HG03108 (cell line): ENCODE results near the gene VPS9D1.
"Not testable (repeated sequence)": the region's sequence is repeated elsewhere in the genome, so short reads cannot be mapped to it uniquely, and the experiment has no call there.

Experiments used
- ATAC-seq: cut with Tn5 transposase; IDR thresholded peaks from one replicate; pipeline ENCODE4 v1.9.1; 2021; ENCODE audit warnings: moderate library complexity; ENCODE audit not compliant: unreplicated experiment

The VPS9D1 gene

DNA sequence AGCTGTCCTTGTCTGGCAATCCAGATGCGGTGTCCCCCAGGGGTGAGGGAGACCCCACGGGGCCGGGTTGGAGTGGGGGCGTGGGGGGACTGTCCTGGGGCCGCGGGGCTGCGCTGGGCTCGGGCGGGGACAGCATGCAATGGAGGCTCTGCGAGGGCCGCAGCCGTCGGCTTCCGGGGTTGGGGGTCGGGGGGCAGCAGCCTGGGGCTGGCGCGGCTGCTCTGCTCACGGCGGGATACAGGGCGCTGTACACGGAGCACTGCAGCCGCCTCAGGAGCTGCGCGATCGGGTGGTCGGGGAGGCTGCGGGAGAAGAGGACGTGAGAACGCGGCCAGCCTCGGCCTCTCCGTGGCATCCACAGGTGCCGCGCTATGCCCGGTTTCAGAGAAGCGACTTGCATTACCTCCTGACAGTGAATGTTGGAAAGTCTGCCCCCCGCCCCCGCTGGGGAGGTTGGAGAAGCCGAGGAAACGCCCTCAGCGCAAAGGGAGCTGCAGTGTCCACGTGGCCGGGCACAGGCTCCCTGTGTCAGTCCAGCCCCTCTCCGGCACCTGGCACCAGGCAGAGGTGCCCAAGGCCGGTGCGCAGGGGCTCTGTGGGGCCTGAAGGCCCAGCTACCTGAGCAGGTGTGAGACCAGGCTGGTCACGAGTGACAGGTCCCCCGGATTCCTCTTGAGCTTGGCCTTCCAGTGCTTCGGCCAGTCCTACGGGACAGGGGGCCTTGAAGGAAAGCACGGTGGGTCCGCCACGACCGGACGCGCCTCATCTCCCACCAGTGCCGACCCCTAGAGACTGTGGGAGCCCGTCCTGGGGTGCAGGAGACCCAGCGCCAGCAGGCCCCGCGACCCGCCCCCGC is 9.8 kb downstream of the VPS9D1 start:
- no peak for ATAC-seq

DNA sequence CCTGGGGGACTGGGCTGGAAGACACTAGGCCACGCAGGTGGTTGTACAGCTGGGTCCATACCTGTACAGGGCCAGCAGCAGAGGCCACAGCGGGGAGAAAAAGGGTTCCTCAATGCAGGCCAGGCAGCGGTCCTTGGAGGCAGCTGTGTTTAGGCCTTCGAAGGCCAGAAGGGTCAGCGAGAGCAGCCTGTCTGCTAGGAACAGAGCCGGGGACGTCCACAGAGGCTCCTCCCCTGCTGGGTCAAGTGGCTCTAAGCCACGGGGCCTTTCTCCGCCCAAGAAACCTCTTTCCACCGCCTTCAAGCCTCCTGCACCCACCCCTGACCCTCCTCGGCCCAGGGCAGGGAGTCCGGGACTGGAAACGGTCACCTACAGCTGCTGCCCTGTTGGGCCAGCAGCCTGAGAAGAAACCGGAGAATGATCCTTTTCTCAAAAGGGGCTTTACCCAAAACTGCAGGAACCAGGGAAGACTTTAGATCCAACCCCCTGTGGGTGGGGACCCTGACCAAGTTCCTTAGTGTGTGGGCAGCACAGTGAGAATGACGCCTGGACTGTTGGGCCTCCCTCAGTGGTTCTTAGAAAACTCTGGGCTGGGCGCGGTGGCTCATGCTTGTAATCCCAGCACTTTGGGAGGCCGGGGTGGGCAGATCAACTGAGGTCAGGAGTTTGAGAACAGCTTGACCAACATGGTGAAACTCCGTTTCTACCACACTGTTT is 10.8 kb downstream of the VPS9D1 start:
- ATAC-seq: no peak

DNA sequence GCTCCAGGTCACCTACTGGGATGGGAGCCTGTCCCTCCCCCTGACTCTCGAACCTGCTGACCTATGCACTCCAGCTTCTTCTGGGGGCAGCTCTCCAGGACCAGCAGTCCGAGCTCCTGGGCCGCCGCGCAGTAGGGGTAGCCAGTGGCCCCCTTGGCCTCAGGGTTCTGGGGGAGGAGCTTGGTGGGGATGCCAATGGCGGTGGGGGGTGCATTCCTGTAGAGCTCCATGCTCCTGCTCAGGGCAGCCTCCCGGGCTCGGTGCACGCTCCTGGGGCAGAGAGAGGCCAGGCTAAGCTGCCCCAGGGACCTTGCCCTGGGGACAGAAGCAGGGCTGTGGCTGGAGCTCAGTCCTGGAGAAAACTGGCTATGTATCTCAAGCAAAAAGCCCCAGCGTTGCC is 11.5 kb downstream of the VPS9D1 start:
- ATAC-seq: no peak

DNA sequence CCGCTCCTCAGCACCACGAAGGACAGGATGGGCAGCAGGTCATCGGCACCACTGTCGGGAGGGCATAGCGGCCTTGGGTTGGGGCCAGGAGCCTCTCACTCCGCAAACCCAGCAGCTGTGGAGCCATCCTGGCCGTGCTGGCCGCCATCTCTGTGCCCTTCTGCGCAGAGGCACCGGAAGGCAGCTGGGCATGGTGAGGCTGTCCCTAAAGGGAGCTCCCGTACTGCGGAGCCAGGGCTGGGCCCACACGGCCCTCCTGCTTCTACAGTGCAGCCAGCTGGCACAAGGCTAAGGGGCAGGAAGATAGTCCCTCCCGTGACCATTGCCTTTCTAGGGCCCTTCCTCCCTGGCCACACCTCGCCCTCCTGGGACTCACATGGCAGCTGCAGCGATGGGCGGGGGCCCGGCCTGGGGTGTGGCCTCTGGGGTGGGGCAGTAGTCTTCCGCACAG is 12.2 kb downstream of the VPS9D1 start:
- no peak for ATAC-seq

DNA sequence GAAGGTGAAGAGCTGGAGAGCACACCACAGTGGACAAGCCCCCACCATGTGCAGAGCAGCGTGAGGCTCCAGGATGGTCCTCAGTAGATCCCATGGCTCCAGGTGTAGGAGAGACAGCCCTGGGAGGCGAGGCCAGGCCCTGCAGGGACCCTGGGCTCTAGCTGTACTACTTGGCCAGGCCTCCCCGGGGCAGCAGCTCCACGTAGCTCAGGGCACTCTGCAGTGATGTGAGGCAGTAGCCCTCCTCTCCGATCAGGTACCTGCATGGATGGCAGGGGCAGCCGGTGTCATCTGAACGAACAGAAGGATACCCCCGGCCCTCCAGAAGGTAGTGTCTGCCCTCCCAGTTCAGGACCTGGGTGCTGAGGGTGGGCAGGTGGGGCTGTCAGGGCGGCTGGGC is 13.0 kb downstream of the VPS9D1 start:
- ATAC-seq: no peak

DNA sequence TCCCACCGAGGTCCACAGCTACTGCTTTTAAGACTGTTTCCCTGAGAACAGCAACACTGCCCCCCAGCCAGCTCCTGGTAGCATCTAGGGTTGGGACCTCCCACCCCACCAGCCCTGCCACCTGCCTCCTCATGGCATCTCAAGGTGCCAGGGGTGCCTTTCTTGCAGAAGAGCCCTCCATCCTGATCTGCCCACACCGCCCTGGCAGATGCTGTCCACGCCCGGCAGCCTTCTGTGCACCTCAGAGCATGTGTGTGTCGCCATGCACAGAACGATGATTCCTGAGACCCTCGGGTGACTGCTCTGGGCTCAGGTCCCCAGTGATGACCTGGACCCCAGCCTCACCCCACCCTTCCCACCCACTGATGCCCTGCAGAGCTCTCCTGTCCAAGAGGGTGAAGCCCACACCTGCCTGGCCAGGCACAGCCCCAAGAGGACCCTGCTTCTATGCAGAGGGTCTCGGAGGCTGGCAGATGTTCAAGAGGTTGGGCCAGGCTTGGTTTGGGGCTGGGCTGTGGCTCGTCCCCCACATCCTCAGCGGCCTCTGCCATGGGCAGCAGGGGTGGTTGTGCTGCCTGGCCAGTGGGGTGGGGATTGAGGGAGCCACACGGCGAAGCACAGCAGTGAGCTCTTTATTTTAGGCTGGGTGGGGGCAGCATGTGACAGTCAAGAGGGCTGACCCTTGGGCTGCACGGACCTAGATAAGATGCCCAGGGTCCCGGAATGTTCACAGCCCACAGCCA is 14.0 kb downstream of the VPS9D1 start:
- no peak for ATAC-seq

DNA sequence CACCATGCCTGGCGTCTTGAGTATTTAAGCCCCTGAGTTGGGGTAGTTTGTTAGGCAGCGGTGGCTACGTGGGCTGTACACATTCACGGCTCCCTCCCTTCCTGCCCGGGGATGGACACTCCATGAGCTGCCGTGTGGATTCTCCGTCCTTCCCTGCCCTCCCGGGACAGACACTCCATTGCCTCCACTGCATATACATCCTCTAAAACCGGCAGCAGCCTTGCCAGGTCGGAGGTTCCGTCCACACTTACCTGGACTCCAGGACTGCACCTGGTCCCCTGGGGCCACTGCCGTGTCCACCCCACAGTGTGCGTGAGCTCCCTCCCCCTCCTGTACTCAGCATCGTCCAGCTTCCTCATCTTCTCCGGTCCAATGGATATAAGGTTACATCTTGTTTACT is 15.7 kb downstream of the VPS9D1 start:
- ATAC-seq: no peak

DNA sequence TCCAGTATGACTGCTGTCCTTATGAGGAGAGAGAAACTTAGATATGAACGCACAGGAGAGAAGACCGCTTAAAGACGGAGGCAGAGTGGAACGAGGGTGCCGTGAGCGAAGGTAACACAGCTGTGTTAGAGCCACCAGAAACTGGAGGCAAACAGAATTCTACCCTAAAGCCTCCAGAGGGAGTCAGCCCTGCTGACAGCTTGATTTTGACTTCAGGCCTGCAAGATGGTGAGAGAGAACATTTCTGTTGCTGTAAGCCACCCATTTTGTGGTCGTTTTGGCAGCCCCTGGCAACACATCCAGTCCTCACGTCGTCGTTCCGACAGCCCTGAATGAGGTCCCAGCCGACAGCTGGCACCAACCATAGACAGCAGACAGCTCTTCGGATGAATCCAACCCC is 16.4 kb downstream of the VPS9D1 start:
- ATAC-seq: no peak

DNA sequence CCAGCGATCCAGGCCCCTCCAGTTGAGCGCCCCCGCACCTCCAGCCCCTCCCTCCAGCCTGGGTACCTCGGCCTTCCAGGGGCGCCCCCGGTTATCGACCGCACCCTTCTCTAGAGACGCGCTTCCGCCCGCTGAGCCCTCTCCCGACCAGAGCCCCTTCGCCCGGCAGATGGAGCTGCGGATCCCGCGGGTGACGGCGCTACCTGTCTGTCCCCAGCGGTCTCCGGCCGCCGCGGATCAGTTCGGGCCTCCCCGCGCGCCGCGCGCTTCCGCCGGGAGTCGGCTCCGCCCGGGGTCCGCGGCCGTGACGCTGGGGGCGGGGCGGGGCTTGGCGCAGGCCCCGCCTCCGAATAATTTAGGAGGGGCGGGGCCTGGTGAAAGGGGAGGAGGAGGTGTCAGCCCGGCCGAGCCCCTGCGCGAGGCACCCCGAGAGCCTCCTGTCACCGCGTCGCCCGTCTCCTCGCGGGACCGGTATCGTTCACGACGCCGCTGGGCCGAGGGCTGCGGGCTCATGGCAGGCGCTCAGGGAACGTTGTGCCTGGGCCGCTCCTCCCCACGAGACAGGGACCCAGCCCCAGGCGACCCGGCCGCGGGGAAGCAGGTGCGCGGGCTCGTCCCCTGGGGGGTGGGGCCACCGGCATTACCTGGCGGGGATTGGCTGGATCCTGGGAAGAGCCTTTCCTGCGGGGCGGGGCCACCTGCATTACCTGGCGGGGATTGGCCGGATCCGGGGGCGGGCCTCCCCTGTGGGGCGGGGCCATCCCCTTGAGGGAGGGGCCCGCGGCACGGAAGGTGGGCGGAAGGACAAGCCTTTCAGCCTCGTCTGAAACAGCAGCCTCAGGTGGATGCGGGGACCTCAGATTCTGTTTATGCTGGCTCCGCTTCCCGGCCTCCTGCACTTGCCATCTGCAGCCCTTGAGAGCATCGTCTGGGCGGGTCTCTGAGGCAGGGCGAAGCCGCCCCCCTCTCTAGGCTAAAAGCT is 19.0 kb downstream of the VPS9D1 start, which contains the start of gene SPATA2L:
SPATA2L (minus strand) TSS at position 281 of the 982 bp plus-strand sequence. CDS start 473 bp downstream, outside the sequence.
- ATAC-seq: peak; percentile 57

DNA sequence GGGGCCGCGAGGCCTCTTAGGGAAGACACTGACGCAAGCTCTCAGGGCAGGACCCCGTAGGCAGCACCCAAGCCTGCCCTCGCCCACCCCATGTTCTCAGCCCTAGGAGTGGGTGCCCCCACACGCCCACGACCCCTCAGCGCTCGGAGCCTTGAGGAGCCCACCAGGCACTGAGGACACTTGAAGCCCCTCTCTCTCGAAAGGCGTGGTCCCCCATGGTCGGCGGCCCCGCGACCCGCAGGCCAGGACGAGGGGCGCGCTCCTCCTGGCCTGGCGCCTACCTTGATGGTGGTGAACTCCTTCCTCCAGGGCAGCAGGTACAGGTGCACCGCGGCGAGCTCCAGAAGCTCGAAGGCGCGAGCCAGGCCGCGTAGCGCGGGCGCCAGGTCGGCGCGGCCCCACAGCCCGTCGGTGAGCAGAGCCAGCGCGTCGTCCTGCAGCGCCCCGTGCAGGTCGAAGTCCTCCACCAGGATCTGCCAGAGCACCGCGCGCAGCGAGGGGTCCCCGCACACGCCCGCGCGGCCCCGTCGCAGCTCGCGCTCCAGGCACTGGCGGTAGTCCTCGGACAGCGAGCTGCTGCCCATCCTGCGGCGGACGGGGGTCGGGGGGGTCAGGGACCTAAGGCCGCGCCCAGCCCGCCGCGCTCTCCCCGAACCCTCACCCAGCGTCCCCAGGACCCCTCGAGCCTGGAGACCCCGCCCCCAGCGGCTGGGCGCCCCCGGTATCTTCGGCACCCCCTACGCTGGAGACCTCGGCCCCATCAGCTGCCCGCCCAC is 19.9 kb downstream of the VPS9D1 start:
- no peak for ATAC-seq

DNA sequence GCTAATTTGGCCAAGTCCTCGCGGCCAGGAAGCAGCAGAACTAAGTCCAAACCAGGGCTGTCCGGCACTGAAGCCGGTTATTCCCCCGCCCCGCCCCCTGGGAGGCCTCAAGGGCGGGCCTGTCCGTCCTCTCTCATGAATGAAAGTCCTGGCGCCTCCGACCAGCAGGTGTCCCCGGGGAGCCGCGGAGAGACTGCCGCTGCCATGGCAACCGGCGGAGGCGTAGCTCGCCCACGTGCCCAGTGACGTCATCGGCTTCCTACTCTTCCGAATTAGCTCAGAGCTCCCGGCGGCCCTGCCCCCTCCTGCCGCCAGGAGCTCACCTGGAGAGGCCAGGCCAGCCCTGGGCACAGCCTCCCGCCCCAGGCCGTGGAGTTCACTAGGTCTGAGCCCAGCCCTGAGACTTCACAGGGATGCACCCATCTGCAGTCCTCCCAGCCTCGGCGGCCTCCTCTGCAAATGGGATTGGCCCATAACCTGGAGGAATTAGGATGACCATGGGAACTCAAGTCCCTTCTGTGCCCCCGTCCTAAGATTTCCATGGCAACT is 20.5 kb downstream of the VPS9D1 start:
- ATAC-seq: peak; percentile 39

DNA sequence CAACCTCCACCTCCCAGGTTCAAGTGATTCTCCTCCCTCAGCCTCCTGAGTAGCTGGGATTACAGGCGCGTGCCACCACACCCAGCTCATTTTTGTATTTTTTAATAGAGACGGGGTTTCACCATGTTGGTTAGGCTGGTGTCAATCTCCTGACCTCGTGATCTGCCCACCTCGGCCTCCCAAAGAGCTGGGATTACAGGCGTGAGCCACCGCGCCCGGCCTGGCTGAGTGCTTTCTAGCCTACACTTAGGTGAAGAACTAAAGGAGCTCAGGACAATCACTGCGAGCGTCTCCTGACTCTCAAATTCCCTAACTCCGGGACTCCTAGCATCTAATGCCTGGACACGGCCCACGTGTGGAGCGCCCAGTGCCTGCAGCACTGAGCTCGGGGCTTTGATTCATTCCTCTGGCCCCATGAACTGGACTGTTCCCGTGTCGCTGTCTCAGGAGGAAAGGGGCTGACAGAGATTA is 21.0 kb downstream of the VPS9D1 start:
- not testable (repeated sequence) for ATAC-seq

DNA sequence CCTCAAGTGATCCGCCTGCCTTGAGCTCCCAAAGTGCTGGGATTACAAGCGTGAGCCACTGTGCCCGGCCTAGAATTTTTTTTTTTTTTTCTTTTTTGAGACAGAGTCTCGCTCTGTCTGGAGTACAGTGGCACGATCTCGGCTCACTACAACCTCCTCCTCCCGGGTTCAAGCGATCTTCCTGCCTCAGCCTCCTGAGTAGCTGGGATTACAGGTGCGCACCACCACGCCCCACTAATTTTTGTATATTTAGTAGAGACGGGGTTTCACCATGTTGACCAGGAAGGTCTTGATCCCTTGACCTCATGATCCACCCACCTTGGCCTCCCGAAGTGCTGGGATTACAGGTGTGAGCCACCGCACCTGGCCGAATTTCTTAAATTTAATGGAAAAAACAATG is 22.0 kb downstream of the VPS9D1 start:
- not testable (repeated sequence) for ATAC-seq

DNA sequence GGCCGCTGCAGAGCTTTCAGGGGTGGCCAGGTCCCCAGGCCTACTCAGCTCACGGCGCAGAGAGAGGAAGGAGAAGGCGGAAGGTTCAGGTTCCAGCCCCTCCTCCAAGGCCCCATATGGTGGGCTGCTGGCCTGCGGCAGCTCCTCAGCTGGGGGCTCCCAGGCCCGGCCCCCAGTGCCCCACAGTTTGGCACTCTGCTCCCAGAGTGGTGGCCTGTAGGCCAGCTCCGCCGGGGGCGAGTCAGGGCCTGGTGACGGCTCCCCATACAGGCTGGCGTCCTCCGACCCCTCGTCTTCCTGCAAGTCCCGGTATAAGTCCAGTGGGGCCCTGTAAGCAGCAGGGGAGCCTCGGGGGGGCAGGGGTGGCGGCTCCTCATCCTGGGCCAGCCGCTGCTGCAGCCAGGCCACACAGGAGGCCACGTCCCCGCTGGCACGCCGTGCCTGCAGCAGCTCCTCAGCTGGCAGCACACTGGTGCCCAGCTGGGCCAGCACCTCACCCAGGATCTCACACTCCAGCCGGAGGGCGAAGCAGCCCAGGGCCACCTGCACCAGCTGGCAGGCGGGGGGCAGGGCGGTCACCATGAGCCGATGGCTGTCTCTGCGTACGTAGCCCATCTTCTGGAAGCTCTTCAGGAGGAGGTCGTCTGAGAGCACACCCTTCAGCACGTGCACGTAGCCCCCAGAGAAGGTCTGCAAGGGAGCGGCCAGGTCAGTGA is 22.9 kb downstream of the VPS9D1 start:
- no peak for ATAC-seq

DNA sequence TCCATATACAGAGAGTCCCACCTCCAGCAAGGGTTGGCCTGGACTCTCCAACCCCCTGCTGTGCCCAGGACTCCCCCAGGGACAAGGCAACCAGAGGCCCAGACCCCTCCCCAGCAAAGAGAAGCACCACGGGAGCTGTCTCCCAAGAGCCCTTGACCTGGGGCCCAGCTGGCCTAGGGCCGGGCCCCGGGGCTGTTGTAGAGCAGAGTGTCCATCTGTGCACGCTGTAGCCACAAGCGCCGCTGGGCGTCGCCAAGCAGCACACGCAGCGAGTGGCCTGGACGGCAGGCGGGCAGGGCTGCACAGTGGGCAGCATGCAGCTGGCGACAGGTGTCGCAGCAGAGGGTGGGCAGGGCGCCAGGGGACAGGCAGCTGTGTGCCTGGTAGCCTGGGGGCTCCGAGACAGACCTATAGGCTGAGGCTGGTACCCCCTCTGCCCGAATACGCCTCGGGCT is 23.5 kb downstream of the VPS9D1 start:
- ATAC-seq: no peak

DNA sequence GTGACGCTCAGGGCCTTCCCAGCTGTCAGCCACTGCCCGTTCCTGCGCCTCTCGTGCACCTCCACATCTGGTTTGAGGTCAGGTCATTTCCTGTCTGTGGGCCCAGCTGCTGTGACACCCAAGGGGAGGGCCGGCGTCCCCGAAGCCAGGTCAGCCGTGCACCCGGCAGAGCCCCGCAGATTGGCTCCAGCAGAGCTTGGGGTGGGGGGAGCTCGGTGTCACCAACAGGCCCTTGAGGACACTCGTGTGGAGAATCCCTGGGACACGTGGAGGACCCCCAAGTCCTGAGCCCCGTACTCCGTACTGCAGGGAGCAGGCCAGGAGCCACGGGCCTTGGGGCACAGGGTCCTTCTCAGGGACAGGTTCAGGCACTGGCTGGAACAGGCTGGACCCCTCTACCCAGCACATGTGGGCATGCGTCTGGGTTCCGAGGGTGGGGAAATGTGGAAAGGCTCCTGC is 24.0 kb downstream of the VPS9D1 start:
- ATAC-seq: no peak

DNA sequence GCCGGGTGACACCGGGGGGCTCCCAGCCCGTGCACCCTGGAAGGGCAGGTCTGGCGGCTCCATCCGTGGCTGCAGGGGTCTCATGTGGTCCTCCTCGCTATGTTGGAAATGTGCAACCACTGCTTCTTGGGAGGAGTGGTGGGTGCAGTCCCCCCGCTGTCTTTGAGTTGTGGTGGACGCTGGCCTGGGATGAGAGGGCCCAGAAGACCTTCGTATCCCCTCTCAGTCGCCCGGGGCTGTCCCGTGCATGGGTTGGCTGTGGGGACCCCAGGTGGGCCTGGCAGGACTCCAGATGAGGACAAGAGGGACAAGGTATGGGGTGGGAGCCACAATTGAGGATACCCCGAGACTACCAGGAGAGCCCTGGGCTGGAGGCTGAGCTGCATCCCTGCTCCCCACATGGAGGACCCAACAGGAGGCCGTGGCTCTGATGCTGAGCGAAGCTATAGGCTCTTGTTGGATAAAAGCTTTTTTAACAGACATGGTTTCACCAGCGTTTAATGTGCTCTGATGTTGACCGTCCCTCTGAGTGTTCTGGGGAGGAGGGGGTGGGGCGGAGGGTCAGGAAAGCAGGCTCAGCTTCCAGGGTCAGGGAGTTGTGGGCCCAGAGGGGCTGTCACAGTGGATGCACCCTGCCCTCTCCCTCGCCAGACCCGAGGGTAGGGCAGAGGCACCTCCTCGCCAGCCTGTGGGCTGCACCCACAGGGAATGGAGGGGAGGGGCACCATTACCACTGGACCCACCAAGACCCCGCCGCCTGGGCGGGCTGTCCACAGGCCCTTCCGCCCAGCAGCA is 24.6 kb downstream of the VPS9D1 start:
- ATAC-seq: no peak
